Panc1 (cell line): ENCODE results near the gene CNTROB.

Source experiments
- POLR2AphosphoS5 ChIP-seq: IDR thresholded peaks from 2 replicates; pipeline ENCODE4 v1.6.1; 2012; ENCODE audit warnings: mild to moderate bottlenecking, low read depth, low read length, moderate library complexity
- REST ChIP-seq, 2 experiments: IDR thresholded peaks; 2 replicates each; pipeline ENCODE4 v1.6.1; 2011 to 2012; ENCODE audit warnings: low read depth in 2 of 2, control low read depth in 1 of 2, low read length in 1 of 2, mild to moderate bottlenecking in 1 of 2, moderate library complexity in 1 of 2; ENCODE audit not compliant: insufficient read depth in 1 of 2
- TCF7L2 ChIP-seq: IDR thresholded peaks from 2 replicates; pipeline ENCODE4 v1.6.1; 2011; ENCODE audit warnings: mild to moderate bottlenecking, low read depth, low read length, inconsistent platforms
- TF ChIP-seq, protein P1 (sequence below): fragments of 450-650 bp; IDR thresholded peaks from 2 replicates; pipeline ENCODE4 v1.5.1; 2017; ENCODE audit warnings: mild to moderate bottlenecking

DNA sequence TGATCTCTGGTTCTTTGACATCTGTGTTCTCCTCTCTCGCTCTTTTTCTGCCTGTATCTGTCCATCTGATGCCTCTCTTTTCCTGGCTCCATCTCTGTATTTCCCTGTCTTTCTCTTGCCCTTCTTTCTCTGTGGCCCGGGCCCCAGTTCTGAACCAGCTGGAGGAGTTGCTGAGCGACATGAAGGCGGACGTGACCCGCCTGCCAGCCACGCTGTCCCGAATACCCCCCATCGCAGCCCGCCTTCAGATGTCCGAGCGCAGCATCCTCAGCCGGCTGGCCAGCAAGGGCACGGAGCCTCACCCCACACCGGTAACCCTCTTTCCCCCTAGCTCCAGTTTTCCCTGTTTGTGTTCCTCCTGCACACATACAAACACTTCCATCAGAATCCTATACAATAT lies 21.7 kb upstream of the CNTROB start:
- TF ChIP-seq, protein P1, sequence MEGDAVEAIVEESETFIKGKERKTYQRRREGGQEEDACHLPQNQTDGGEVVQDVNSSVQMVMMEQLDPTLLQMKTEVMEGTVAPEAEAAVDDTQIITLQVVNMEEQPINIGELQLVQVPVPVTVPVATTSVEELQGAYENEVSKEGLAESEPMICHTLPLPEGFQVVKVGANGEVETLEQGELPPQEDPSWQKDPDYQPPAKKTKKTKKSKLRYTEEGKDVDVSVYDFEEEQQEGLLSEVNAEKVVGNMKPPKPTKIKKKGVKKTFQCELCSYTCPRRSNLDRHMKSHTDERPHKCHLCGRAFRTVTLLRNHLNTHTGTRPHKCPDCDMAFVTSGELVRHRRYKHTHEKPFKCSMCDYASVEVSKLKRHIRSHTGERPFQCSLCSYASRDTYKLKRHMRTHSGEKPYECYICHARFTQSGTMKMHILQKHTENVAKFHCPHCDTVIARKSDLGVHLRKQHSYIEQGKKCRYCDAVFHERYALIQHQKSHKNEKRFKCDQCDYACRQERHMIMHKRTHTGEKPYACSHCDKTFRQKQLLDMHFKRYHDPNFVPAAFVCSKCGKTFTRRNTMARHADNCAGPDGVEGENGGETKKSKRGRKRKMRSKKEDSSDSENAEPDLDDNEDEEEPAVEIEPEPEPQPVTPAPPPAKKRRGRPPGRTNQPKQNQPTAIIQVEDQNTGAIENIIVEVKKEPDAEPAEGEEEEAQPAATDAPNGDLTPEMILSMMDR: no peak
- TF ChIP-seq TCF7L2: no peak
- no peak for TF ChIP-seq POLR2AphosphoS5
- TF ChIP-seq REST (IDR thresholded peaks at IDR 0.05; ENCODE audit: insufficient read depth in 1 of 2, low read depth in 2 of 2, low read length in 1 of 2): no peak
